Measurements from ENCODE around the gene SNX18.

DNA sequence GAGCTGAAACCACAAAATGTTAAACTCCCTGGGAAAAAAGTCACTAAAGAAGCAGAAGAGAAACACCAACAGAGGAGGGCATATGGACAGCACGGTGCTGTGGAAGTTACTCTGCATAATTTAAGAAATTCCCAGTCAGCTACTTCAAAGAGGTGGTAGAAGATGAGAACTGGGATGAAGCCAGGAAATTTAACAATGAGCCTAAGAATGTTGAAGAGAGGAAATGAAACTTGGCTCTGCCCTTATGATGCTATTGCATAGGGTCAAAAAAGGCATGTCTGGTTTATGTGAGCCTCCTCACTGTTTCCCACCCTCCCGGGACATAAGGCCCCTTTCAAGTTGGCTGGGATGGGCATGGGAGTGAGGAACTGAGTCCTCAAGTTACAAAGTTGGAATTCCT is 25.4 kb upstream of the SNX18 start:
- TF ChIP-seq, protein P1, sequence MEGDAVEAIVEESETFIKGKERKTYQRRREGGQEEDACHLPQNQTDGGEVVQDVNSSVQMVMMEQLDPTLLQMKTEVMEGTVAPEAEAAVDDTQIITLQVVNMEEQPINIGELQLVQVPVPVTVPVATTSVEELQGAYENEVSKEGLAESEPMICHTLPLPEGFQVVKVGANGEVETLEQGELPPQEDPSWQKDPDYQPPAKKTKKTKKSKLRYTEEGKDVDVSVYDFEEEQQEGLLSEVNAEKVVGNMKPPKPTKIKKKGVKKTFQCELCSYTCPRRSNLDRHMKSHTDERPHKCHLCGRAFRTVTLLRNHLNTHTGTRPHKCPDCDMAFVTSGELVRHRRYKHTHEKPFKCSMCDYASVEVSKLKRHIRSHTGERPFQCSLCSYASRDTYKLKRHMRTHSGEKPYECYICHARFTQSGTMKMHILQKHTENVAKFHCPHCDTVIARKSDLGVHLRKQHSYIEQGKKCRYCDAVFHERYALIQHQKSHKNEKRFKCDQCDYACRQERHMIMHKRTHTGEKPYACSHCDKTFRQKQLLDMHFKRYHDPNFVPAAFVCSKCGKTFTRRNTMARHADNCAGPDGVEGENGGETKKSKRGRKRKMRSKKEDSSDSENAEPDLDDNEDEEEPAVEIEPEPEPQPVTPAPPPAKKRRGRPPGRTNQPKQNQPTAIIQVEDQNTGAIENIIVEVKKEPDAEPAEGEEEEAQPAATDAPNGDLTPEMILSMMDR (conservative IDR thresholded peaks at IDR 0.05; ENCODE audit: low read length) = no peak
- no peak for TF ChIP-seq EZH2phosphoT487 (IDR thresholded peaks at IDR 0.05; ENCODE audit: borderline replicate concordance)

All from Loucy (cell line).